ENCODE measurements around the gene PI4K2B.

Gene PI4K2B

DNA sequence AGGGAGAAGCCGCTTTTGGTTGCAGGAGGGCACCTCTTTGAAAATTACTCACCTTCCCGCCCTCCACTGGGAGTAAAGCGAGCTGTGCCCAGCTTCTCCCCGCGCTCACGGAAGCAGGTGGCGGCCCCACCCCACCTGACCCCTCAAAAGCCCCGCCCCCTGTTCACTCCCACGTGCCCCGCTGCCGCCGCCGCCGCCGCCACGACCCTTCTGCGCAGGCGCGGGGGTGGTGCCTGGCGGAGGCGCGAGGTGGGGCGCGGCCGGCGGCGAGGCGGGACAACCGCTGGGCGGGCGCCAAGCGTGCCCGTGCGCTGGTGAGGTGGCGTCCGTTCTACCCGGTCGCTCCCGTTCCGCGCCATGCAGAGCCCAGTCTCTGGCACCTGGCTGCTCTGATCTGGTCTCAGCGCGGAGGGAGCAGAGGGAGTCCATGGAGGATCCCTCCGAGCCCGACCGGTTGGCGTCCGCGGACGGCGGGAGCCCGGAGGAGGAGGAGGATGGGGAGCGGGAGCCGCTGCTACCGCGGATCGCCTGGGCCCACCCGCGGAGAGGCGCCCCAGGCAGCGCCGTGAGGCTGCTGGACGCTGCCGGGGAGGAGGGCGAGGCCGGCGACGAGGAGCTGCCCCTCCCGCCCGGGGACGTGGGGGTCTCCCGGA is at the start of gene PI4K2B:
TSS of gene PI4K2B (plus strand) at position 297 of the 653 bp plus-strand sequence. CDS start at position 428, 131 bp downstream.
- no peaks in the 10 kb centered on the region for H3K9me3 ChIP-seq (ENCODE audit: insufficient read depth, low read depth, low read length)
- H2AFZ ChIP-seq (ENCODE audit: low read length), result peak within 1 kb of the TSS; percentile 82
- H3K9ac ChIP-seq (ENCODE audit: low read depth, low read length, poor library complexity, severe bottlenecking), result peak within 1 kb of the TSS; percentile 93
- peaks cover 6% of the 10 kb centered on the region for H3K27me3 ChIP-seq (ENCODE audit: insufficient read depth, low read length, poor library complexity, severe bottlenecking)
- peak within 1 kb of the TSS; percentile 89 for H3K4me2 ChIP-seq (ENCODE audit: low read depth, low read length, poor library complexity, severe bottlenecking)
- H4K20me1 ChIP-seq (ENCODE audit: insufficient read depth, low read length, poor library complexity, severe bottlenecking), result peaks cover 30% of the 10 kb centered on the region
- H3K36me3 ChIP-seq (ENCODE audit: insufficient read depth, low read length), result no peaks in the 10 kb centered on the region
- H3F3A ChIP-seq (ENCODE audit: low read depth), result 0 out of 2 replicates have a peak, but pooled peaks cover 2% of the 10 kb centered on the region
- peak within 1 kb of the TSS; percentile 97 for H3K4me3 ChIP-seq (ENCODE audit: low read length, poor library complexity, severe bottlenecking)
- no peaks in the 10 kb centered on the region for H3K9me2 ChIP-seq (replicated peaks; ENCODE audit: low read depth, low read length)
- peaks cover 55% of the 10 kb centered on the region for H3K79me2 ChIP-seq (ENCODE audit: insufficient read depth, low read length)
- peaks cover 27% of the 10 kb centered on the region for H3K4me1 ChIP-seq (ENCODE audit: insufficient read depth, low read length, poor library complexity, severe bottlenecking)
- TF ChIP-seq EZH2phosphoT487 (IDR thresholded peaks at IDR 0.05; ENCODE audit: borderline replicate concordance) (no peak), CTCF (conservative IDR thresholded peaks at IDR 0.05; ENCODE audit: low read length) (no peak)

DNA sequence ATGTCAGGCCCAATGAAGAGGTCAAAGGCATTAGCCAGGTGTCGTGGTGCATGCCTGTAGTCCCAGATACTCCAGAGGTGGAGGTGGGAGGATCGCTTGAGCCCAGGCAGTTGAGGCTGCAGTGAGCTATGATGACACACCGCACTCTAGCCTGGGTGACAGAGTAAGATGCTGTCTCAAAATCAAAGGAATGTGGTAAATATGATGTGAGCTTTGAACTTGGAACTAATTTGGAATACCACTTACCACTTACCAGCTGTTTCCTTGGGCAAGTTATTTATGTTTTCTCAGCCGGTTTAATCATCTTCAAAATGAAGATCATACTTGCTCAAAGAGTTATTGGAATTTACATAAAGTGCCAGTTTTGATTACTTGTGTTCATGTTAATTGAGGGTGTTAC is 49.8 kb upstream of the PI4K2B start:
- H3K36me3 ChIP-seq (ENCODE audit: insufficient read depth, low read length), result no peaks in the 10 kb centered on the region
- H3K9me3 ChIP-seq (ENCODE audit: insufficient read depth, low read depth, low read length), result no peaks in the 10 kb centered on the region
- H3K9ac ChIP-seq (ENCODE audit: low read depth, low read length, poor library complexity, severe bottlenecking), result no peak overlapping the region
- no peaks in the 10 kb centered on the region for H3K27me3 ChIP-seq (ENCODE audit: insufficient read depth, low read length, poor library complexity, severe bottlenecking)
- no peak for TF ChIP-seq CTCF (conservative IDR thresholded peaks at IDR 0.05; ENCODE audit: low read length)
- TF ChIP-seq EZH2phosphoT487 (IDR thresholded peaks at IDR 0.05; ENCODE audit: borderline replicate concordance), result no peak
- no peak overlapping the region for H3K4me3 ChIP-seq (ENCODE audit: low read length, poor library complexity, severe bottlenecking)
- H3K9me2 ChIP-seq (replicated peaks; ENCODE audit: low read depth, low read length), result no peaks in the 10 kb centered on the region
- no peaks in the 10 kb centered on the region for H4K20me1 ChIP-seq (ENCODE audit: insufficient read depth, low read length, poor library complexity, severe bottlenecking)
- H3K79me2 ChIP-seq (ENCODE audit: insufficient read depth, low read length), result no peaks in the 10 kb centered on the region
- no peak overlapping the region for H2AFZ ChIP-seq (ENCODE audit: low read length)
- H3K4me2 ChIP-seq (ENCODE audit: low read depth, low read length, poor library complexity, severe bottlenecking), result no peak overlapping the region
- no peaks in the 10 kb centered on the region for H3F3A ChIP-seq (ENCODE audit: low read depth)
- peaks cover under 1% of the 10 kb centered on the region for H3K4me1 ChIP-seq (ENCODE audit: insufficient read depth, low read length, poor library complexity, severe bottlenecking)

DNA sequence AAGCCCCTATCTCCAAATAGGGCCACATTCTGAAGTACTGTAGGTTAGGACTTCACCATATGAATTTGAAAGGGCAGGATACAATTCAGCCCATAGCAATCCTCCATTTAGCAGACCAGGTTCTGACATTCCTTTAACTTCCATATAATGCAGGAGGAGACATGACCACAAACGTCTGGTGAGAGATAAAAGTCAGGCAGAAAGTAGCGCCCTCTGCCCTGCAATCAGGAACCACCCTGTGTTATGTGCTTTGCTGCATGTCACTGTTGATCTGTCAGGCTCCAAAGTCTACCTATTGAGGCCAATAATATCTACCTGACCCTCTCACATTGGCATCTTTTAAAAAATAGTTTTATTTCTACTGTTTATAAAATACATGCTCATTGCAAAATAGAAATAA is 43.4 kb upstream of the PI4K2B start:
- Histone ChIP-seq H3F3A (ENCODE audit: low read depth) (no peaks in the 10 kb centered on the region), H2AFZ (ENCODE audit: low read length) (no peak overlapping the region)

More for the DNA sequence above, 43.4 kb upstream of the PI4K2B start:
- Histone ChIP-seq H3K27me3 (ENCODE audit: insufficient read depth, low read length, poor library complexity, severe bottlenecking) (no peaks in the 10 kb centered on the region), H3K9me2 (replicated peaks; ENCODE audit: low read depth, low read length) (no peaks in the 10 kb centered on the region), H3K36me3 (ENCODE audit: insufficient read depth, low read length) (no peaks in the 10 kb centered on the region), H3K4me2 (ENCODE audit: low read depth, low read length, poor library complexity, severe bottlenecking) (no peak overlapping the region), H3K4me1 (ENCODE audit: insufficient read depth, low read length, poor library complexity, severe bottlenecking) (no peaks in the 10 kb centered on the region), H4K20me1 (ENCODE audit: insufficient read depth, low read length, poor library complexity, severe bottlenecking) (no peaks in the 10 kb centered on the region), H3K79me2 (ENCODE audit: insufficient read depth, low read length) (no peaks in the 10 kb centered on the region), H3K9me3 (ENCODE audit: insufficient read depth, low read depth, low read length) (no peaks in the 10 kb centered on the region), H3K4me3 (ENCODE audit: low read length, poor library complexity, severe bottlenecking) (no peak overlapping the region), H3K9ac (ENCODE audit: low read depth, low read length, poor library complexity, severe bottlenecking) (no peak overlapping the region)
- TF ChIP-seq CTCF (conservative IDR thresholded peaks at IDR 0.05; ENCODE audit: low read length) (peak; percentile 31), EZH2phosphoT487 (IDR thresholded peaks at IDR 0.05; ENCODE audit: borderline replicate concordance) (no peak)

Measured in Loucy (cell line).